GM21447 (cell line): Measurements from ENCODE around the gene TMEM178B.

ENCODE experiments used
- ATAC-seq: cut with Tn5 transposase; IDR thresholded peaks from one replicate; pipeline ENCODE4 v1.9.1; 2021; ENCODE audit not compliant: unreplicated experiment

TMEM178B gene

GRCh38 chr7:141262101-141263090 lies 188.5 kb downstream of the TMEM178B start:
- ATAC-seq = no peak

- ATAC-seq = no peak
Measured at GRCh38 chr7:141263508-141263907, 189.6 kb downstream of the TMEM178B start.

DNA sequence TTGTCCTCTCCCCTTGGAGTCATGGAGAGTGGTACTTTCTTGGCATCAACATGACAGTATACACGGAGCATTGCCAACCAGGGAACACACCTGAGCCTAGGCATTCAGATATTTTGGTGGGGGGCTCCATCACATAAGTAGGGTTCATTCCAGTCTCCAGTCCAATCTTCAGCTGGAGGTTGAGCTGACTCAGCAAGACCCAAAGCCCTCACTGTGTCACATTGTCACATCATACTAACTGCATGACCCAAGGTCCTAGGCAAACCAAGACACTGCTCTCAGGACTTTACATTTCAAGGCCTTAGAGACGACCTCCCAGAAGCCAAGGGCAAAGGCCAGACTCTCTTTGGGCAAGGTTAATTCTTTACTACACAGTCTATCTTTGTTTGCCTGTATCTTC lies 190.1 kb downstream of the TMEM178B start:
- no peak for ATAC-seq

DNA sequence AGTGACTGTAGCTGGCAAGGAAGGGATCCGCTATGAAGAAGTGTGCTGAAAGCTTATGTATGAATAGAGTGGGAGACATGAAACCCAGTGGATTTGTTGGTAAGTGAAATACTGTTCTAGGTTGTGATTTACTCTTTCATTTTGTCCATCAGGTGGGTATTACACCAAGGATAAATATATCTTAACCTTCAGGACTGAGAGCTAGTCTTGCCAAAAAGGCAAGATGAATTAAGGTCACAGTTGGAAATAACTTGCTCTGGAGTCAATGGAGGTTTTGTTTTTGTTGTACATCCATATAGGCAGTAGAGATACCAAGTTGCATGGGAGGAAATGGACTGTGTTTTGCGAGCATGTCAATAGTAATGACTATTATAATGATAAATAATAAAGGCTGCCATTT lies 190.6 kb downstream of the TMEM178B start:
- ATAC-seq = no peak

GRCh38 chr7:141265668-141266067 lies 191.8 kb downstream of the TMEM178B start:
- ATAC-seq = no peak

- ATAC-seq = no peak
Measured at GRCh38 chr7:141268614-141269013, 194.8 kb downstream of the TMEM178B start.

- no peak for ATAC-seq
Measured at GRCh38 chr7:141271451-141271850, 197.6 kb downstream of the TMEM178B start.

DNA sequence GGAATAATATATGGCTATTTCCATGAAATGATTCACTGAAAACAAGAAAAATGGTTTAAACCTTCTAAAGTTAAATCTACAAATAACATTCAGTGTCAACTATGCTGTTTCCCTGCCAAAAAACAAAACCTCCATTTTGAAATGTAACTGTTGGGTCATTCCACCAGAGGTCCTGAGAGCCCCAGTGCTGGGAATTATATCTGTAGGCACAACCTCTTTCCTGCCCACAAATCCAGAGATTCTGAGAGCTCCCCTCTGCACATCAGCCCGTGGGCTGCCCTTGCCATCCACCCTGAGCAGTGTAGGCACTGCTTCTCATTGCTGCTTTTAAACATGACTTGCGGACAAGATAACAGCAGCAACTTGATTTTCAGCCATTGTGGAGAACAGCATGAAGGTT lies 198.6 kb downstream of the TMEM178B start:
- no peak for ATAC-seq

DNA sequence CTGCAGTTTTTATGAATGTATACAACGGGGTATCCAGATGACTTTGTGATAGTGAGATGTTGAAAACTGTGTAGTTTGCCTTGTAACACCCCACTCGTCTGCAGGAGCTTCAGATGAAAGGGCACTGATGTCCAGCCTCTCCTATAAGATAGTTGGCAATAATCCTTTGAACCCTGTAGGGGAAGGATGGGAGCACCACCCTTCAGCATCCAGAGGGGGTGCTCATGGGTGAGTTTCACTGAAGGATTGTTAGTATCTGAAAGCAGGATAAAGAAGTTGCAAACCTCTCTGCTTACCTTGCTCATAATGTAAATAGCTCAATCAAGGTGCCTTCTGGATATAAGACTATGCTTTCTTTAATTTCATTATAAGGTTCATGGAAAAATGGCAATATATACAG lies 201.5 kb downstream of the TMEM178B start:
- ATAC-seq = no peak

- no peak for ATAC-seq
Measured at GRCh38 chr7:141276031-141276430, 202.2 kb downstream of the TMEM178B start.

- no peak for ATAC-seq
Measured at GRCh38 chr7:141280100-141280499, 206.2 kb downstream of the TMEM178B start.

- no peak for ATAC-seq
Measured at GRCh38 chr7:141281311-141281710, 207.4 kb downstream of the TMEM178B start.

DNA sequence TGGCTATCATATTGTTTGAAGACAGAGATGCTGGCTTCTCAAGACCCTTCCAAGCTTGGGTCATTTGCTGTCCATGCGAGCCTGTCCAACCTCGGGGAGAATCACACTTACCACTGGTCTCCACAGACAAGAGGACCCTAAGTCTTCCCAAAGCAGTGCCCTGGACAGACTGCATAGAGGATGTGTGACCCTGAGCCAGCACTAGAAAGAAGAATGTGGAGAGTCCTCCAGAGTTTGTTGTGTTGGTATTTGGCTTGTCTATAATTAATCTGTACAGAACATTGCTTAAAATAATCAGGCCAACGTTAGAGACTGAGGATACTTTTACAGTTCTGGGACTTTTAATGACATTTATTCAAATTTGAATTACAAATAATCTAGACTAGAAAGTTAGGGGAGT lies 212.7 kb downstream of the TMEM178B start:
- ATAC-seq = no peak

DNA sequence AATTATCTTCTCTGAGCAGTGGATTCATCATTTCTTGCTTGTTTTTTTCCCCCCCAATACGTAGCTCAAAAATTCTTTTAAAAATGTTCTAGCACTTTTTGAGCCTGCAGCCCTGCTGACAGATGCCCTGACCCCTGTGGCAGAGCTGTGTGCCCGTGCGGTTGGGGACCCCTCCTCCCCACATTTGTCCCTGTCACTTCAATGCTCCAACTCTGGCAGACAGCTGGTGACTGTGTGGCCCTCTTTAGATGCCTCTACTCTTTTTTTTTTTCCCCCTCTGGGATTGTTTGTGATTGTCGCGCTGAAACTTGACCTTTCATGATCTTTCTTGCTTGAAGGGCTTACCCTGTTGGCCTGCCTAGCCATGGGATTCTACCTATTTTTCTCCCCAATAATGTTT lies 214.1 kb downstream of the TMEM178B start:
- ATAC-seq = no peak

GRCh38 chr7:141288626-141289025 lies 214.8 kb downstream of the TMEM178B start:
- ATAC-seq = no peak

DNA sequence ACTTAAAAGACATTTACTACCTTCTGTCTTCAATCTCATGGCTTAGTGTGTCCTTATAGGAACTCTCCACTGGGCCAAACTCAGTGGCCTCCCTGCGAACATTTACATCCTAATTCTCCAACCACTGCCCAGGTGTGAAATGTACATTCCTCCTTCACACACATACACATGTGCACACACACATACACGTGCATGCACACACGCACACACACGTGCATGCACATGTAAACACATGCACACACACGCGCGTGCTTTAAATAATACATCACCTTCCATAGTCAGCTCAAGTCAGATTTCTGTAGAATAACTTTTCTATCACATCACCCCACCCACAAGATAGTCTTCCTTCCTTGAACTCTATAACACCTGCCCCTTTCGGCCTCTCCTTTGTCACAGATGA lies 216.5 kb downstream of the TMEM178B start:
- ATAC-seq = no peak

DNA sequence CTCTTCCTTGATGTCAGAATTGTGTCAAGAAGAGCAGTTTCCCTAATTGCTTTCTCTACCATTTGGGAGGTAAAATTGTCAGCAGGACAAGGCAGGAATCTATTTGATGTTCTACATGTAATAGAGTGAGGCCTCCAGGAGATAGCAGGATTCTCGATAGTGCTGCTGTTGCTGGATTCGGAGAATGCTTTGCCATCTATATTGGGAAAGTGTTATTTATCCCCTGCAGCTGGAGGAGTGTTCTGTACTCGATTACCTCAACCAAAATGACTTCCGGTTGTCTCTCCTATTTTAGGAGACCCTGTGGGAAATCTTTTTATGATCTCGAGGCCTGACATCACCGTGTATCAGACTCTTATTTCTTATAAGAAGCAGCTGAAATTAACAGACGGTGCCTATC lies 217.1 kb downstream of the TMEM178B start:
- no peak for ATAC-seq

- no peak for ATAC-seq
Measured at GRCh38 chr7:141291541-141291940, 217.7 kb downstream of the TMEM178B start.

DNA sequence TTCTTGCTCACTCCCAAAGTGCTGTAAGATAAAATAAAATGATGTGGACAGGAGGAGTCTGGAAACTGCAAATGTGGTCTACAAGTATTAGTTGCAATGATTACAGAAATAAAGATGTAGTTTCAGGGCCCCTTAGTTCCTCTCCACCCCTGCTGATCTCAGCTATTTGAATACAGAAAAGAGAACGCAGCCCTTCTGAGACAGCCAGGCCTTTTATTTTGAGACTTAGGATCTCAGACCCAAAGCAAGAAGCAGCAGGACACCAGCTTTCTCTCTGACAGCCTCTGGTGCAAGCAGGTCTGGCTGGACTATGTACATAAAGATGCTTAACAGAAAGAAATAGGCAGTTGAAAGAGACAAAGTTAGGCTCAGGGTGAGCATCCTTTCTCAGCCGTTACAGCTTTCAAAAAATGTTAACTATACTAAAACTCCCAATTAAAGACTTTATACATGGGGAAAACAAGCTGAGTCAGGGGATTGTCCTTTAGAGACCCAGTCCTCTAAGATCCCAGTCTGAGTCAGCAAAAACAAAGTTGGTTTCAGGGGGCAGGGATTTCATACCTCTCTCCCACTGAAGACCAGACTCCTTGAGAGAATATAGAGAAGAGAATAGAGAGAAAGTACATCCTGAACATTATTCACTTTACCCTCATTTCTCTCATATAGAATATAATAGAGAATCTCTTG lies 220.4 kb downstream of the TMEM178B start:
- ATAC-seq = no peak

DNA sequence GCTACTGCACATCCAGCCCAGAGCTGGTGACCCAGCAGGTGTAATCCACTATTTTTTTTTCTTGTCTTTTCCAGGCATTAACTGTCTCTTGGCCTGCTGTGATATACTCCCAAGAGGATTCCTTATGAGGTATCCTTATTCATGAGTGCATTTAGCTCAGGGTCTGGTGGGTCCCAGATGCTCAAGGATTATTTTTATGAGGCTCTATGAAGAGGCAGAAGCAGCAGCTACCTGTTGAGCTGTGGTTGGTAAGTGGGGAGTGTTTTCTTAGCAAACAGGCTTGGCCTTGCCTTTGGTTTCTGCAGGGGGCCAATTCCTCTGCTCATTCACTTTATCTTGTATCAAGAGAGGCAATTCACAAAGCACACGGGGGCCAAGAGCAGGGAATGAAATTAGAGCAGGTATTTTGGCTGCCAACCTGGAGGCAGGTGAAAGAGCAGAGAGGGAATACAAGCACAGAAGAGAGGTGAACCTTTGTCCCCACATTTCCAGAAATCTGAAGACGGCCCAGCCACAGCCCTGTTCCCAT lies 221.6 kb downstream of the TMEM178B start:
- no peak for ATAC-seq

DNA sequence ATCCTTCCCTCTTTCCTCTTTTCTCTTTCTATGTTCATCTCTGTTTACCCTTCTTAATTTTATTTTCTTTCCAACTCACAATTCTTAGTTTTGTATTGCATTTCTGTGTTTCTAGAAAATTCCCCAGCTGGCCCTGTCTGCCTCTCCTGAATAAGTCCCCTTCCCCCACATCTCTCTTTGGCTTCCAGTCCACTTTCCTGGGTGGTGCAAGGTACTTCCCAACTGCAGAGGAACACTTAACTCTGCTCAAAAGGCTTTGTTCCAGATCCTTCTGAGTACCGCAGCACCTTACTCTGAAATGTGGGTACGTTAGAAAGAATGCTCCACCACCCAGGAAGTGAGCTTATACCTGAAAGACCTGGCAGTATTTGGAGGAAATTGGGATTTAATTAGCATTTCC lies 227.0 kb downstream of the TMEM178B start:
- ATAC-seq = no peak

DNA sequence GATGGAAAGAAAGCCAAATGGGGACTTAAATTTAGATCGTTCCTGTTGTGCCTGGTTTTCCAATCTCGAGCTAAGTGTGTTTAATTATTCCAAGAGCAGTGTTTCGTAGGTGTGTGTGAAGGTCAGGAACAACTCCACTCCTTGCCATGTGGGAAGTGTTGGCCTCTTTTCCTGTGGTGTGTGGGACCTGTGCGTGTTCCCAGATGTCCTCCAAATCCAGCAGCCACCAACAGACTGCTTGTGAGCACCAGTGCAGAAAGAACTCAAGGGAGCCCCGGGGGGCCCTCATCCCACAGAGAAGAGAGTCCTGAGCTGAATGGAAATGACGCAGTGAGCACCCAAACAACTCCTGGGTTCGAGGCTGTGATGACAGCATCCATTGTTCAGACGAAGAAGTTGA lies 227.7 kb downstream of the TMEM178B start:
- ATAC-seq = no peak
